ENCODE data around the gene CFAP20.
"Not testable (repeated sequence)": the region's sequence is repeated elsewhere in the genome, so short reads cannot be mapped to it uniquely, and the experiment has no call there.

The CFAP20 gene

GRCh38 chr16:58076514-58076913 lies 52.7 kb downstream of the CFAP20 start:
- H3K9ac ChIP-seq (ENCODE audit: low read length) = no peak overlapping the region
- no peaks in the 10 kb centered on the region for H3K4me1 ChIP-seq (ENCODE audit: insufficient read depth, low read length)
- no peak overlapping the region for H3K4me3 ChIP-seq (ENCODE audit: low read depth in 1 of 2, low read length in 2 of 2)
- H3K27ac ChIP-seq (ENCODE audit: low read depth, low read length) = no peak overlapping the region
- no peaks in the 10 kb centered on the region for H3K27me3 ChIP-seq (ENCODE audit: control insufficient read depth in 1 of 2, insufficient read depth in 2 of 2, low read length in 2 of 2)
- H3K9me3 ChIP-seq (ENCODE audit: low read length) = no peaks in the 10 kb centered on the region
- H3K36me3 ChIP-seq (ENCODE audit: insufficient read depth, low read length) = no peaks in the 10 kb centered on the region

- Histone ChIP-seq H3K36me3 (ENCODE audit: insufficient read depth, low read length) (no peaks in the 10 kb centered on the region), H3K9me3 (ENCODE audit: low read length) (no peaks in the 10 kb centered on the region), H3K9ac (ENCODE audit: low read length) (no peak overlapping the region), H3K4me1 (ENCODE audit: insufficient read depth, low read length) (no peaks in the 10 kb centered on the region), H3K27ac (ENCODE audit: low read depth, low read length) (no peak overlapping the region), H3K27me3 (ENCODE audit: control insufficient read depth in 1 of 2, insufficient read depth in 2 of 2, low read length in 2 of 2) (no peaks in the 10 kb centered on the region), H3K4me3 (ENCODE audit: low read depth in 1 of 2, low read length in 2 of 2) (no peak overlapping the region)
Observed at GRCh38 chr16:58074657-58075056, 54.5 kb downstream of the CFAP20 start.

- H3K4me3 ChIP-seq (ENCODE audit: low read depth in 1 of 2, low read length in 2 of 2); H3K27me3 ChIP-seq (ENCODE audit: control insufficient read depth in 1 of 2, insufficient read depth in 2 of 2, low read length in 2 of 2); H3K9ac ChIP-seq (ENCODE audit: low read length); H3K27ac ChIP-seq (ENCODE audit: low read depth, low read length); H3K9me3 ChIP-seq (ENCODE audit: low read length); H3K36me3 ChIP-seq (ENCODE audit: insufficient read depth, low read length); H3K4me1 ChIP-seq (ENCODE audit: insufficient read depth, low read length): not testable (repeated sequence)
Observed at GRCh38 chr16:58073086-58073485, 56.1 kb downstream of the CFAP20 start.

GRCh38 chr16:58072134-58072533 lies 57.0 kb downstream of the CFAP20 start:
- not testable (repeated sequence) for H3K4me3 ChIP-seq (ENCODE audit: low read depth in 1 of 2, low read length in 2 of 2); H3K27ac ChIP-seq (ENCODE audit: low read depth, low read length); H3K9ac ChIP-seq (ENCODE audit: low read length); H3K36me3 ChIP-seq (ENCODE audit: insufficient read depth, low read length); H3K27me3 ChIP-seq (ENCODE audit: control insufficient read depth in 1 of 2, insufficient read depth in 2 of 2, low read length in 2 of 2); H3K4me1 ChIP-seq (ENCODE audit: insufficient read depth, low read length); H3K9me3 ChIP-seq (ENCODE audit: low read length)

GRCh38 chr16:58070585-58070984 lies 58.6 kb downstream of the CFAP20 start:
- no peaks in the 10 kb centered on the region for H3K36me3 ChIP-seq (ENCODE audit: insufficient read depth, low read length)
- H3K9me3 ChIP-seq (ENCODE audit: low read length) = no peaks in the 10 kb centered on the region
- no peak overlapping the region for H3K9ac ChIP-seq (ENCODE audit: low read length)
- no peaks in the 10 kb centered on the region for H3K27me3 ChIP-seq (ENCODE audit: control insufficient read depth in 1 of 2, insufficient read depth in 2 of 2, low read length in 2 of 2)
- no peaks in the 10 kb centered on the region for H3K4me1 ChIP-seq (ENCODE audit: insufficient read depth, low read length)
- no peak overlapping the region for H3K4me3 ChIP-seq (ENCODE audit: low read depth in 1 of 2, low read length in 2 of 2)
- H3K27ac ChIP-seq (ENCODE audit: low read depth, low read length) = no peak overlapping the region

Measured in muscle layer of colon (tissue), 2 donors.